GM18498 (cell line): Measurements from ENCODE around the gene BMPER.

ENCODE experiments used
- ATAC-seq: cut with Tn5 transposase; IDR thresholded peaks from one replicate; pipeline ENCODE4 v1.9.1; 2021; ENCODE audit warnings: mild to moderate bottlenecking, moderate library complexity; ENCODE audit not compliant: unreplicated experiment

Gene BMPER

DNA sequence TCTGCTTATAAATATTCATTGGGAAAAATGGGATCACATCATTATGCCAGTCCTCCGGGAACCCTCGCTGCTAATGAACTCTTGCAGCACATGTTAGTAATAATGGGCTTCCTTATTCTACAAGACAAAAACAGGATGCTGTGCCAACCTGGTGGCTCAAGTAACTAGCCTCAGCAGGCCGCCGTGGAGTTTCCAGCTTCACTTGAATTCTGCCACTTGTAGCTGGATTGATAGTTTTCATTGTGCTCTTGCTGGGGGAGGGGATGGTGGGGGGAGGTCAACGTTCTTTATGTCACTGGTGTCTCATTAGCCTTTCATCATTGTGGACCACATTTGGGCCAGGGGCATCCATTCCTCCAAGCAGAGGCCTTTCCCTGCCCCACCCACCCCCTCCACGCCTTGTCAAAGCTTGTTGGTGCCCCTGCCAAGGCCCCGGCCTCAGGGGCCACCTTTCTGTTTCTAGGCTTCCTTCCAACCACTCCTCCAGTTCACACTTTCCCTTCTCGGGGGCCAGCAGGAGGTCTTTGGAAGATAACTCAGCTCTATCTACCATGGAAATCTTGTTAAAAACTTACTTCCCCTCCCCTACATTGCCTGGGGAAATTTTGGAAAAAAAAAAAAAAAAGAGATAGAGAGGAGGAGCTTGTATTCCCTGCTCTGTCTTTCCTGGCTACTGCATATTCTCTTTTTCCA is 153.9 kb downstream of the BMPER start:
- ATAC-seq, result no peak

DNA sequence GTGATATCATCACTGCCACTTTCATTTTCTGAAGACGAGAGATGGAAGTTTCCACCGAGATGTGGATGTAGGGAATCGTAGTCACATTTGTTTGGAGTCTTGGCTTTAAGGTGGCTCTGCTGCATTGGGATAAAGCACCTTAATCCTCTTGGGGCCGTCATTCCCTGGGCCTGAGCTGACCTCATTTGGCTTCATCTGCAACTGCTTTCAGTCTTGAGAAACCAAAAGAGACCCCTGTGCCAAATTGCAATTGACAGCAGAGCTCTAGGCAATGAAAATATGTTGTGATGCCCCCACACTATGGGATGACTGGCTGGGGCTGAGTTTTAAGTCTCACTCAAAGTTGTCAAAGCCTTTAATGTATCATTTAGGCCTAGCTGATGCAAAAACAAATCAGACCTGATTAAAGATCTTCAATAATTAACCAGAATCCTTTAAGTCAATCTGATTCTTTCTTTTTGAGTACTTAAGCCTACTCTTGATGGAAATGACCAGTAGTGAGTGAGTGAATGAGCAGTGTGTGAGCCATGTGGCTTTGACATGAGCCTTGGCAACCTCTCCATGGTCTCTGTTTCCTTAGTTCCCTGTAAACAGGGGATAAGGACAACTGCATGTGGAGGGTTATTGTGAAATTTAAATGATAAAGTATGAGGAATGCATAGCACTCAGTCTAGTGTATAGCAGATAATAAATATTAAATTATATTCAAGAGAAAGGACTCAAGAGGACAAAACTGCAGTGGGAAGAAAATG is 155.0 kb downstream of the BMPER start:
- ATAC-seq, result no peak

DNA sequence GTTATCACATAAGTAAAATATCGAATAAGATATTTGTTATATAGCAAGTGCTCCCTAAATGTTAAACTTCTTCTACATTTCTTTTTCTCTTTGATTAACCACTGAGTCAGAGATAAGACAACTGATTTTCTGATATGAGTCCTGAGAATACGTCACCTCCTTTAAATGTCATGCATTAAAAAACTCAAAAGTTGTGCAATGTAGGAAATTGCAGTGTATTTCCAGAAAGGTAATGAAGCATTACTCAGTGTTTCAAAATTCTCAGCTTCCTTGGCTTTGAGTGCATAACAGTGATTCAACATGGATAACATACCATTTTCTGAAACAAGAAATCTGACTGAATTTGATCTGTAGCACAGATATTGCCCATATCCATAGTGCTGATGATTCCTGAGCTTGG is 155.8 kb downstream of the BMPER start:
- ATAC-seq, result no peak

DNA sequence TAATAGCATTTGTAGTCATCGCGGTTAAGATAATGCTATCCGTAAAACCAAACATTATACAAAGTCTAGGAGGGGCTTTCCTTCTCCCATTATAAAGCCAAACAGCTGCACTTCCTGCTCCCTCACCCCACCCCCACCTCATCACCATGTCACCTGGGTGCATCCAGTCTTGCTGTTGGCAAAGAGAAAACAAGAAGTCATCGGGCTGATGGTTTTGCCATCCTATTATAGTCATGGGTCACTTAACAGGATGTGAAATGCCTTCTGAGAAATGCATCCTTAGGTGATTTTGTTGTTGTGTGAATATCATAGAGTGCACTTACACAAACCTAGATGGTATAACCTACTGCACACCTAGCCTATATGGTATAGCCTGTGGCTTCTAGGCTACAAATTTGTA is 157.0 kb downstream of the BMPER start:
- no peak for ATAC-seq

DNA sequence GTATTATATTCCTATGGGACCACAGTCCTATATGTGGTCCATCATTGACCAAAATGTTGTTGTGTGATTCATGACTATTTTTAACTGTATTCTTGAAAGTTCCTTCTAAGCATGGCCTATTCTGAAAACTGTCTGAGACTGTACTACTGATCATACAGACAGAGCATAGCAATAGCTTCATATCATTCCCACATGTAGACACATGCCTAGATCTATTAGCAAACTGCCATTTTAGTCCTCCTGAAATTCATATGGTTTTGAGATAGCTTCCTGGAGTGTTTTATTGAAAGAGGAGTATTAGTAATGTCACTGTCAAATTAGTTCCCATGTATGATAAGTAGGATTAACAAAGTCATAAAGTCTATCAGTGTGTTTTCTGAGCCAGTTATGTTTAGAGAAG is 157.5 kb downstream of the BMPER start:
- ATAC-seq, result no peak

DNA sequence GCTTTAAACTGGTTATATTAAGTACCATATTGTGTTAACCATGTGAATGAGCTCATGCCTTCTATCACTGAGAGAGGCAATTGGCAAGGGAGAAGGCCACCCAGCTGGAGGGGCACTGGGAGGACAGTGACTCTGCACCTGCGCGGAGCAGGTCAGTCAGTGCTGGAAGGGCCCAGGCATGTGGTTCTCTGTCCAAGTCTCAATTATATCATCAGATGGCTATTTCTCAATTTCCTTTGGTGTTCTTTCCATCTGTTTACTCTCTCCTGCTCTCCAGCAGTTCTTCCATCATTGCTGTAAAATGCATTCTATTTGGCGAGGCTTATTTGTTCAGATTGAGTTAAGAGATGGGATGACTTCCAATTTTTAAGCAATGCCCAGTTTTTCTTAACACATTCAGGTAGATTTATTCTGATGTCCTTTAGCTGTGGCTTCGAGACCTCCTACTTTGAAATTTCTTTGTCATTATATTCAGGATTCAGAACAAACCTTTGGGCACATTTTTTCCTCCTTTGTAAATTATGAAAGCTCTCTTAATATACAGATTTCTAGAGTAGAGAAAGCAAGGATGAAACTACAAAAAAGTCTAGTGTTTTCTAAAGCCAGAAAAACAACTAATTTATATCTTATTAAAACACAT is 159.3 kb downstream of the BMPER start:
- no peak for ATAC-seq

DNA sequence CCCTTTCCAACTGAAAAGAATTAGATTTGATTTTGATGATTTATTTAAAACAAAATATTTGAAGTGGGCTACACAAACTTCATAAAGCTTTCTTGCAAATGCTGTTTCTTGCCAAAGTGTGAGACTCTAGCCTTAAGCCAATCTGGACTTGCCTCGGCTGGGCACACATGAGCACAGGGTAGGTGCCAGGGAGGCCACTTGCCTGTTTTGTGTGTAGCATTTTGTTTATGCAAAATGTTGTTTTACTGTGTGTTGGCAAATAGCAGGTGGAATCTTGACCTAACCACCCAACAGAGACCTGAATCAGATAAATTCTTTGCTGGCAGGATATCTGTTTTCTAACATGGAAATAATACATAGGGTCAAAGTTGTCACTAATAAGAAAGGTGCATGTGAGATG is 161.1 kb downstream of the BMPER start:
- no peak for ATAC-seq

DNA sequence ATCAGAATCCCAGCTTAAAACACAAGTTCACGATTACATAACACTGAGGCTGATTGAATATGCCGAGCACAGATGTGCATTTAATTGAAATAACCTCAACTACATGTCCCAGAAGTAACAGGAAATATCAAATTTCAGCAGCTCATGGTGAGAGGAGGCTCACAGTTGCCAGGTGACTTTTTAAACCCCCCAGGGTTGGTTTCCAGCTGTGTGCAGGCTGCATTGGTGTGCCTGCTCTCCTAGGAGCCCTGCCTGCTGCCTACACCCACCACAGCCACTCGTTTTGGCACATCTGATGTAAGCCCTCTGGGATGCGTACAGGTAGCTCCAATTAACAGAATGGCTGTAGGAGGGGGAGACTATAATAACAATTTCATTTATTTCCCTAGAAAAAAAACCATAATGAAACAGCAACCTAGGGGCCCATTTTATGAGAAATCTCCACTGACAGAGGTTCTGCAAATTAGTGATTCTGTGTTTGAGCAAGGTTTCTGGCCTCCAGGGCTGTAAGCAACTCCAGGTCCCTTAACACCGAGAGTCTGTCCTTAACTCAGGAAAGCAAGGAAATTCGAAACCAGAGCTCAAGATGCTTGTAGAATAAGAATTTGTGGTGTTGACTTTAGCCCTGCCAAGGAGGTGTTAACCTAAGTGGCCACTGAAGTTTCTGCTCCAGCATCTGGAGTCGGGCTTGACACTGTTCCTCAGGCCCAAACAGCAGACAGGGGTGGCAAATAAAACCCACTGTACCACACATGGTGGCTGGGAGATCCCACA is 161.9 kb downstream of the BMPER start:
- no peak for ATAC-seq

DNA sequence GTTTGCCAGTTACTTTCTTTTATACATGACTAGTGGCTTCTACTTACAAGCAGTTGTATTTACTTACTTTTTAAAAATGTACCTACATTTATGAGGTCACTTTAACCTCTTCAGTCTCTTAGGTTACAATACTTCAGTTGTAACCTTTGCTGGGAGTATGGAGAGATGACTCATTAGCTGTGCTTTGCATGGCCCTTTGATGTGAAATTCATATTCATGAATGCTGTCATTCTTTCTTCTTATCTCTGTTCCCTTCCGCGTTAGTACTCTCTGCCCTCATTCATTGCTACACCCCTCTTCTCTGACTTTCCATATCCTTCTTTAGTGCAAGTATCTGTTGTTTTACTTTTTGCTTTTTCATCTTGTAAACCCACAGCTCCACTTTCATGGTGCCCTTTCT is 164.3 kb downstream of the BMPER start:
- ATAC-seq, result no peak

DNA sequence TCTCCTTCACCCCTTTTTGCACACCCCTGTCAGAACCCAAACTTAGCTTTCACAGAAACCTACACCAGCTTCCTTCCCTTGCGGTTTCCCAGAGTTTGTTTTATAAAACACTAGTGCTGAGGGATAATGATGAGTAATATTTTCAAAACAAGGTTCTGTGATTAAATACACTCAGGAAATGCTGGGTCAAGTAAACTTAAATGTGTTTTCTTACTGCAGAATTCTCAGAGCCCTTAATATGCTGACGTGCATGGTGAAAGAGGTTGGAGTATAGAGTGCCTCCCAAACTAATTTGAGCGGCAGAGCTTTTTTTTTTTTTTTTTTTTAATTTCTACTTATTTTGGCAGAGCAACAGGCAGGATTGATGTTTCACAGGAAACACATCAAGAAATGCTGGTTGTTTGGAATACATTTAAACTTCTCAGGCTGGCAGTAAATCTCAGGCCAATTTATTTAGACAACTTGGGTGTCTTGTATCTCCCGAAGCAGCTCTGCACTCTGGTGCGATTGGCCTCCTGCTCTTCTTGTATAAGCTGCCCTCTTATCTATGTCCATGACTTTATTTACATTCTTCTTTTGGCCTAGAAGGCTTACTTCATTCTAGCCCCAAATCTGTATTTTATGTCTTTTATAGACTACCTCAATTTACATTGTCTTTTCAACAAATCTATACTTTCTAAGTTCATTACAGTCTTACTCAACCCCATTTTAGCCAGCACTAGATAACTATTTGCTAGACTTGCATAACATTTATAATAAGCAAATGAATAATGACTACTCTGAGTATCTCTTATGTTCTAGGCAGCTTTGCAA is 165.4 kb downstream of the BMPER start:
- no peak for ATAC-seq

DNA sequence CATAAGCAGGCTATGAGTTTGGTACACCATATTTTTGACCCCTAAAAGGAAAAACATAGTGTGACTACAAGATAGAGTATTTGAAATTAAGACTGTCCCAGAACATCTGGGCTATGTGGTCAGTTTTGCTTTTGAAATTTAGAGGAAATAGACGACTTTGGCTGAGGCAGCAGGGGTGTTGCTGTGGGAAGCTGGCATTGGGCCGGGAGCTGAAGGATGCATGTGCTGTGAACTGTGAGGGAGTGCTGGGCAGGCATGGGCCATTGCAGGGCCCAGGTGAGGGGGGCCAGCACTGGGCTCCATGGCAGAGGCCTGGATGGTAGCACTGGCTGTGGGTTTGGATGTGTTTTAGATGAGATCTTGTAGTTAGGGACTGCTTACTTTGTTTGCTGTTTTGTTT is 168.3 kb downstream of the BMPER start:
- ATAC-seq, result no peak

DNA sequence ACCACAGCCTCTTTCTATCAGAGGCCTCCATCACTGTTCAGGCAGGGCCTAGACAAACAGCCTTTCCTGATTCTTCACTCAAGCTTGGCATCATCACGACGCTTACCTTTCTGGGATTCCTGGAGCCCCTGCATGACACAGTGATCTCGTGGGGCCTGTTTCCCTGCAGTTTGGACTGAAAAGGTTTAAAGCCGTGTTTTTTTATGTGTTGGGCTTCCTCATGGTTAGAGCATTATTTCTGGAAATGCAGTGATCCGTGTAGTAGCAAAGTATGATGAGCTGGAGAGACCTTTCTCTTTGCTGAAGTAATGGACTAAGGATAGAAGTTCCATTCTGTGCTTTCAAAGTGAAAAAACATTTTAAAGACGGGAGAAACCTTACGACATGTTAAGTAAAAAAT is 169.1 kb downstream of the BMPER start:
- ATAC-seq, result no peak

DNA sequence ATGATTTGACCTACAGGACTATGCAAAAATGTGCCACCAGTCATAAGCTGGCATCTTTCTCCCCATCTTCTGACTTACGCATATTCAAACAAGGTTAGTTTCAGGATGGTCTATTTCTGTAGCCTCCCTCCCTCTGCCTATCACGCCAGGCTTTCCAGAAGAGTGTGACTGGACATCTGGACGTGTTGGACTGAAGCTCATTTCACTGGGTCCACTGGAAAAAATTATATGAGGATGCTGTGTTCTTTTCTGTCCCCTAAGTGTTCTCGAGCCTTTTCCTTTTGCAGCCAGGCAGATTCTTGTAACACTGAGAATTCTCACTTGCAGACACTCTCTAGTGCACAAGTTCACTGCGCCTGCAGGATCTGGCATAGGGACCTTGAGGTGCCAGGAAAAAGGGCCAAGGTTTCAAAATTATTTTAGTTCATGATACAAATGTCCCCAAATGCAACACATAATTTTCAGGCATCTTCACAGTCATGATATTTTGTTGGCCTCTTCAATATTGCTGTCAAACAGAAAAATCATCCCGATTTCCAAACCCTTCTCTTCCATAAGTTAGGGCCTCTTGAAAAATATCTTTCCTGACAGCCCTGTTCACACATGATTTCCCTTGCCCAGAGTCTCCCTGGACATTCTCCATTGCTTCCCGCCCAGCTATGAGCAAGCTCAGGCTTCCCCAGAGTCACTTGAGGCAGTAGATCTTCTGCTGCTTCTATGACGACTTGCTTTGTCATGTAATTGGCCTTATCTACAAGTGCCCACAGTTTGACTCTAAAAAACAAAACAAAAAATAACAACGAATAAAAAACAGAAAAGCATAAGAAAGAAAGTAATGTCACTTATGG is 170.4 kb downstream of the BMPER start:
- ATAC-seq, result no peak

DNA sequence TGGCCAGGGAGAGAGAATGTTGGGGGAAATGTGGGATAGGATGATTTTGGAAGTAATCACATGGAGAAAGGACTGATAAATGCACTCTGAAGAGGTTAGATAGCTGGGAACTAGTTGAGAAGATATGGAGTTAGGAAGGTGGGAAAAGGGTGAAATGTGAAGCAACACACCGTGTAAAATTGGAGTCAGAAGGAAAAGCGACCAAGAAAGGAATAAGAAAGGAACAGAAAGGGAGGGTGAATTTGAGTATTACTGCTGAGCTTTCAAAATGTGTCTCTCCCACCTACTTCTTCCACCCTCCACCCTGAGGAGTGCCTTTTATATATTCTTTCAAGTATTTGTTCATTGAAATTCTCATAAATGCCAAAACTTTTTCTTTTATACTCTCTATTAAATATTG is 171.8 kb downstream of the BMPER start:
- ATAC-seq, result no peak

DNA sequence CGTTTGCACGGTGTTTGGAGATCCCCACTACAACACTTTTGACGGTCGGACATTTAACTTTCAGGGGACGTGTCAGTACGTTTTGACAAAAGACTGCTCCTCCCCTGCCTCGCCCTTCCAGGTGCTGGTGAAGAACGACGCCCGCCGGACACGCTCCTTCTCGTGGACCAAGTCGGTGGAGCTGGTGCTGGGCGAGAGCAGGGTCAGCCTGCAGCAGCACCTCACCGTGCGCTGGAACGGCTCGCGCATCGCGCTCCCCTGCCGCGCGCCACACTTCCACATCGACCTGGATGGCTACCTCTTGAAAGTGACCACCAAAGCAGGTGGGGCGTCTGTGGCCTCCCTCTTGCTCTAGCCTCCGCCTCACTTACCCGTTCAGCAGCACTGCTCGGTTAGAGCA is 173.5 kb downstream of the BMPER start:
- ATAC-seq, result no peak

DNA sequence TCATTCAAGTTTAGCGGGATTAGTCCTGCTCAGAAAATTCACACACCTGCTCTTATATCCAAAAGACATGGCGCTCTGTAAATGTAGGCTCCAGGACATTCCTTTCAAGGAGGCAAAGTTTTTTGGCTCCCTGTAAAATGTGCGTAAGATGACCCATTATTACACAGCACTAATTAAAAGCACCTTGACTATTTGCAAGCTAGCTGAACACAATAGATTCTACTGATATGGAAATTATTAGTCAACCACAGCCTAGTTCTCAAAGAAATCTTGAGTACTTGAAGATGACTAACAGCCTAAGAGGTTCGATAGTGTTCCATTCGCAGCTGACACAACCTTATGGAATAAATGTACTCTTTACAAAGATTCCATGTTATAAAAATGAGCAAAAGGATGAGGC is 175.2 kb downstream of the BMPER start:
- no peak for ATAC-seq

DNA sequence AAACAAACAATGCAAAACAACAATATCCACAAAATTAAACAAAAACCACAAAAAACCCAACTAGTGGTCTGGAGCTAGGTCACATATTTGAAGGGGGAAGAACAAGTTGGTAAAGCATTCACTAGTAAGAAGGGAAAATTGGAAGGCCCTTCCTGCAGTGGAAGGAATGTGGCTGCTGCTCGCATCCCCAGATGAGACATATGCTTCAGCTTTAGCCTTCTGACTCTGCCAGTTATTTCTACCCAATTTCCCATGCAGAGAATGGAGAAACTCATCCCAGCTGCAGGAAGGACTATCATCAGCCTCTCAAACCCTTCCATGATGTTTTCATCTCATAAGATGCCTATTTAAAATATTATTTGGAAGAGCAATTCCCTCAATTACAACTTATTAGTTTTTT is 176.6 kb downstream of the BMPER start:
- ATAC-seq, result no peak

DNA sequence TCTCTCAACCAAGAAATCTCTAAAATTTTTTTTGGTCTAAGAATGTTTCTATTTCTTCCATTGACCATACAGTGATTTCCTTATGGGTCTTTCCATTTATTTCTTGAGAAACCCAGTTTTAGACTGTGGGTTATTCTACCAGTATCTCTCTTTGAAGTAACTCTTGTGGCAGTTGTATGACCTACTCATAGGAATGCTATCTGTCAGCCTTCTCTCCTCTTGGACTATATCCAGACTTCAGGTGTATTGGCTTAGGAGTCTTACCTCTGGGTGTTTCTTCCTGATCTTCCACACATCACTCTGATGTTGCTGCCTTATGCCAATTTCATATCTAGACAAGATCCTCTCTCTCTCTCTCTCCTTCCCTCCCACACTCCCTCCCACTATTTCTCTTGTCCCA is 178.1 kb downstream of the BMPER start:
- no peak for ATAC-seq

DNA sequence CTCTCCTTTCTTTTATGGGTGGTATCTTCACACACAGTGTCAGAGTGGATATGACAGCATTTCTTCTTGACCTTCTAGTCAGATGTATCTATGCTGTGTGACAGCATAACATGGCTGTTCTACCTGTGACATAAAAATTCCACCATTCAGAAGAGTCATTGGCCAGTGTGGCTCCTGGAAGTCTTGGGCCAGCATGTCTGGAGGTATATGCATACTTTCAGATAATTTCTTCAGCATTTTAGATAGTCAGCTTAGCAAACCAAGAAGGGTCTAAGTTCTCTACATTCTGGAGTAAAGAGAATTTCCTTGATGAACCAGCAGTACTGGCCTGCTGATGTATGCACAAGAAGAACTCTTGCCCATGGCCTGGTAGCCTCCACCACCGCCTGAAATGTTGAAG is 179.3 kb downstream of the BMPER start:
- ATAC-seq, result no peak

DNA sequence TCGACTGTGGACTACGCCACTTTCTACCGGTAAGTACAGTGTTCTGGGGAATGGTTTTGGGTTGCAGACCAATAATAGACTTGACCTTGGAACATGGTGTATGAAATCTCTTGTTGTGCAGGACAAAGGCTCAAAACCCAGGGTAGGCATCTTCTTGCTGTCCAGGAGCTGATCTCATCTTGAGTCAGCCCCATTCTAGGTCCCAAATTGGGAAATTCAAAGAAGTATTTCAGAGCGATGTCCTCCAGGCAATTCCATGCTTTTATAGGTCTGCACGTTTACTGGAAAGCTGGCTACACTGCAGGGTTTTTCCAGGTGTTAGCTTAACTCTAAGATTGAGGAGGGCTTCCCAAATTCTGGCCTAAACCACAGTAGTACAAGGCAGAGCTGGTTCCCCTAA is 180.7 kb downstream of the BMPER start:
- ATAC-seq, result no peak
